ENCODE measurements around the gene C2orf15.
"Not testable (repeated sequence)": the region's sequence is repeated elsewhere in the genome, so short reads cannot be mapped to it uniquely, and the experiment has no call there.

C2orf15 gene

DNA sequence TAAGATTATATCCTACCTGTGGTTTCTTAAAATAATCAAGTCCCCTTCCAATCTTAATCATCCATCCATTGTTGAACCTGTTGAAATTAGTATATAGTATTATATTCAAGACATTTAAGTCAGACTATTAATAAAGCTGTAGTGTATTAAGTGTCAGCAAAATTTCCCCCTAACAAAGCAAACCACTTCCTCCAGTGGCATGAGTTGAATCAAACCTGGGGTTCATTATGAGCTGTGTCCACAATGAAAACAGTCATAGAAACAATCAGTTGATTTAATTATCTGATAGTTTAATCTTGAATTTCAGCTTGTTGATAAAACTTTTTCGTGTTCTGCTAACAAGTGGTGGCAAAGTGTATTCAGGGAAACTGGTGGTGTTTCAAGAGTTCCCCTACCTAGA lies 28.0 kb downstream of the C2orf15 start:
- DNase-seq, result no peak

- DNase-seq, result no peak
Observed at GRCh38 chr2:99171377-99172140, 30.1 kb downstream of the C2orf15 start.

- peak; percentile 94 for DNase-seq
Observed at GRCh38 chr2:99180755-99181623, 39.5 kb downstream of the C2orf15 start, which contains the start of the genes MITD1 and MRPL30. TSS of gene MITD1 (minus strand) at chr2:99181058. CDS start at chr2:99180981, 77 bp downstream. TSS of gene MRPL30 (plus strand) at chr2:99181184. CDS start at chr2:99186204, 5,020 bp downstream.

GRCh38 chr2:99181624-99182000 lies 40.1 kb downstream of the C2orf15 start:
- DNase-seq, result no peak

GRCh38 chr2:99183025-99183424 lies 41.5 kb downstream of the C2orf15 start:
- no peak for DNase-seq

GRCh38 chr2:99184811-99185210 lies 43.3 kb downstream of the C2orf15 start:
- no peak for DNase-seq

- DNase-seq, result no peak
Observed at GRCh38 chr2:99187011-99187410, 45.5 kb downstream of the C2orf15 start.

DNA sequence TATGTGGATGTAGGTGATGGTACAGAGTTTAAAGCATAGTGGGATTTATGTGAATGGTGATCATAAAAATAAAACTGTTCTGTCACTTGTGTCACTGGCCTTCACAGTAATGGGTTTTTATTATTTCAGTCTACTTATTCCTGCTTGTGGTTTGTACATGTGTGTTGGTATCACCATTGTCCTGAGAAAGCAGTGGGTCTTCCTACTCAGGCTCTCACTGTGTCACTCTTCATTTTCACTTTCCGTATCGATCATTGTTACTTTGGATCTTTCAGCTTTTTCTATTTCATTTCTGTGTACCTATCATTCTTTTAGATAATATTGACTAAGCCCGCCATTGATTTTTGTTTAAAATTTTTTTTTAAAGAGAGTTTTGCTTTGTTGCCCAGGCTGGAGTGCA lies 46.9 kb downstream of the C2orf15 start:
- DNase-seq, result no peak

- DNase-seq, result no peak
Observed at GRCh38 chr2:99190548-99190947, 49.0 kb downstream of the C2orf15 start.

DNA sequence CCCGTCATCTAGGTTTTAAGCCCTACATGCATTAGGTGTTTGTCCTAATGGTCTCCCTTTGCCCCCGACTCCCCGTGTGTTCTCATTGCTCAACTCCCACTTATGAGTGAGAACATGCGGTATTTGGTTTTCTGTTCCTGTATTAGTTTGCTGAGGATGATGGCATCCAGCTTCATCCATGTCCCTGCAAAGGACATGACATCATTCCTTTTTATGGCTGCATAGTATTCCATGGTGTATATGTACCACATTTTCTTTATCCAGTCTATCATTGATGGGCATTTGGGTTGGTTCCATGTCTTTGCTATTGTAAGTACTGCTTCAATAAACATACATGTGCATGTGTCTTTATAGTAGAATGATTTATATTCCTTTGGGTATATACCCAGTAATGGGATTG lies 50.9 kb downstream of the C2orf15 start:
- DNase-seq, result not testable (repeated sequence)

- DNase-seq, result no peak
Observed at GRCh38 chr2:99198103-99198841, 56.8 kb downstream of the C2orf15 start.

GRCh38 chr2:99200076-99200800 lies 58.7 kb downstream of the C2orf15 start:
- DNase-seq, result no peak
